Head of caudate nucleus (tissue), 42 donors: ENCODE data around the gene LRRC3.
A peak's percentile ranks its signal among the peaks of the same experiment; 100 is the strongest.

Experiments
- DNase-seq, 42 donors: peaks; one replicate each; pipeline versions ENCODE4 v3.0.0 to v3.0.0-alpha.2; 2020 to 2021; ENCODE audit warnings: mixed read lengths in 7 of 42
- intact Hi-C: fragments of 100-400 bp; cut with DNase I; formaldehyde crosslinking; loops from one replicate; pipeline ENCODE4 v1.15.0; 2022

LRRC3 gene

DNA sequence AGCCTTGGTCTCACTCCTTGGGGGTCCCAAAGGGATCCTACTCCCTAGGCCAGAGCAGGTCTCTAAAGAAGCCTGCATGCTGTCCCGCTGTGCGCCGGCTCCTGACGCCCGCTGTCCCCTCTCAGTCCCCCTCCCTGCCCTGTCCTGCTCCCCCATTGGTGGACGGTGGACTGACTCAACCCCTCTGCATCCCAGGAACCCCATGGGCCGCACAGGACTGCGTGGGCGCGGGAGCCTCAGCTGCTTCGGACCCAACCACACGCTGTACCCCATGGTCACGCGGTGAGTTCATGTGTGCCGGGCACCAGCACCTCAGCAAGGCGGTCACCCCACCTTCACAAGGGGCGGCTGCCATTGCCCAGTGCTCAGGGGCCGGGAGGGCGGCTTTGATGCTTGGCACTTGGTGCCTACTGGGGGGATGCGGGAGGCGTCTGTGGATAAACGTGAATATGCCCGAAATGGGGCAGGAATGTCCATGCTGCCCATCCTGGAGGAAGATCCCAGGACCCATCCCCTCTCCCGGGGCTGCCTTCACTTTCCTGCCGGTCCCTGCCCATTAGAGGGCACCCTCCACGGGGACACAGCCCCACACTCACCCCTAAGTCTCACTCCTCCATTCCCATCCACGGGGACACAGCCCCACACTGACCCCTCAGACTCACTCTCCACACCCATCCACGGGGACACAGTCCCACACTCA lies 20.2 kb upstream of the LRRC3 start:
- peak in 17 of 42 donors; percentile 0 to 32 (median 8) for DNase-seq
- intact Hi-C loops = no loop called here

DNA sequence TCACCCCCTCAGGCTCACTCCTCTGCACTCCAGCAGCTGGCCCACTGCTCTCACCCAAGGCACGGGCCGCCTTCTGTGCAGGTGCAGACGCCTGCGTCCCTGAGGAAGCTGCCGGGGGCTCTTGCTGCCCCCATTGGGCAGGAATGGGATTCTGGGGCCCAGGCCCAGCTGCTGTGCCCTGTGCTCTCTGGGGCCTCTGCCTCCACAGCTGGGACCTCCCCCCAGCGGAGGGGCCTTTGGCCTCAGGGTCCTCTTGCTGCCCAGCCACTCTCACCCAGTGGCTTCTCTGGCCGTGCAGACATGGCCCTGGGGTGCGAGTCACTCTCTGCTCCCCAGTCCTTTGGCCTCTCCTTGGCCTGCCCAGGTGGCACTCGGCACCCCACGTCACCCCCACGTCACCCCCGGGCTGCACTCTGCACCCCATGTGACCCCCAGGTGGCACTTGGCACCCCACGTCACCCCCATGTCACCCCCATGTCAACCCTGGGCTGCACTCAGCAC lies 19.1 kb upstream of the LRRC3 start:
- intact Hi-C loops = no loop called here
- DNase-seq = peak in 9 of 42 donors; percentile 1 to 18 (median 5)

DNA sequence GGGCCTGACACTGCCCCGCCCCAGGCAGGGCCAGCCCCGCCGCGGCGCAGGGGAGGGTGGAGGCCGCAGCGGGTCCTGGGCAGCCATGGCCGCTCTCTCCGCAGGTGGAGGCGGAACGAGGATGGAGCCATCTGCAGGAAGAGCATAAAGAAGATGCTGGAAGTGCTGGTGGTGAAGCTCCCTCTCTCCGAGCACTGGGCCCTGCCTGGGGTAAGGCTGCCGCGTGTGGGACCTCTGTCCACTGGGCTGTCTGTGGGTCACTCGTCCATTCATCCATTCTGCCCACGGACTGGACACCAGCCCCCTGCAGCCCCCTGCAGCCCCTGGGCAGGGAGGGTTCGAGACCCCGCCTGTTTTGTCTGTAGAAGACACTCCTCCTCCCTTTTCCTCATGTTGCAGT lies 18.4 kb upstream of the LRRC3 start:
- DNase-seq = peak in 5 of 42 donors; percentile 0 to 8 (median 4)
- intact Hi-C loops = no loop called here

DNA sequence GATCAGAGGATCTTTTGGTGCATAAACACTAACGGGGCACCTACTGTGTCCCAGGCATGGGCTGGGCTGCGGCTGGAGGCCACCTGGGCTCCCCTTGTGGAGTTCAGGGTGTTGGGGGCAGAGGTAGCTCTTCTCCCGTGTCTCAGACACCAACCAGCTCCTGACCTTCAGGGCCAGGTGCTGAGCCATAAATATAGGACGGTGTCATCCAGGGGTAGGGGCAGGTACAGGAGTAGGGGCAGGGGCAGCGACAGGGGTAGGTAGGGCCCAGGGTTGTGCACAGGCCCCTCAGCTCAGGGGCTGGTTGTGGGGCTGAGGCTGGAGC lies 18.0 kb upstream of the LRRC3 start:
- intact Hi-C loops = no loop called here
- no peak for DNase-seq

DNA sequence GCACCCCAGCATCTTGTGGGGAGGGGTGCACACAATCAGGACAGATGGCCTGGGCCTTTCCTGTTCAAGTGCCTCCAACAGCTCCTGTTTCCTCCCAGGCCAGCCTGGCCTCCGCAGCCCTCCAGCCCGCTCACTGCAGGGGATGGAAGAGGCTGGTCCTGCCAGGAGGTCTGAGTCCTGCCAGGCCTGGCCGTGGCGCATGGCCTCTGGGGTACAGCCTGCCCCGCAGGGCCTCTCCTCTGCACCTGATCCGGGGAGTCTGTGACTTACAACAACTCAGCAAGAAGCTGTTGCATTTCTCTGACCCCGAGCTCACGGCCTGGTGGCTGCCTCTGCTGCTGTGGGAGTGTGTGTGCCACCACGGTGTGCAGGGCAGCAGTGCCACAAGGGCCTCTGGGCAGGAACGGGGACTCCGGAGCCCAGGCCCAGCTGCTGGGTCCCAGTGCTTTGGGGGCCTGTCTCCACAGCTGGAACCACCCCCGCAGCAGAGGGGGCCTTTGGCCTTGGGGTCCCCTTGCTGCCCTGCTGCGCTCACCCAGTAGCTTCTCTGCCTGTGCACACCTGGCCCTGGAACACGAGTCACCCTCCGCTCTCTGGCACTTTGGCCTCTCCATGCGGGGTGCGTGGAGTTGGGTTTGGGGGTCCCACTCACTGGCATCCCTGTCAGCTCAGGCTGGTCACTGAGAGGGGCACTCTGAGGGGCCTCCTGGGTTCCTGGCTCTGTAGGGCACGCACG lies 17.4 kb upstream of the LRRC3 start:
- no peak for DNase-seq
- intact Hi-C loops = no loop called here

DNA sequence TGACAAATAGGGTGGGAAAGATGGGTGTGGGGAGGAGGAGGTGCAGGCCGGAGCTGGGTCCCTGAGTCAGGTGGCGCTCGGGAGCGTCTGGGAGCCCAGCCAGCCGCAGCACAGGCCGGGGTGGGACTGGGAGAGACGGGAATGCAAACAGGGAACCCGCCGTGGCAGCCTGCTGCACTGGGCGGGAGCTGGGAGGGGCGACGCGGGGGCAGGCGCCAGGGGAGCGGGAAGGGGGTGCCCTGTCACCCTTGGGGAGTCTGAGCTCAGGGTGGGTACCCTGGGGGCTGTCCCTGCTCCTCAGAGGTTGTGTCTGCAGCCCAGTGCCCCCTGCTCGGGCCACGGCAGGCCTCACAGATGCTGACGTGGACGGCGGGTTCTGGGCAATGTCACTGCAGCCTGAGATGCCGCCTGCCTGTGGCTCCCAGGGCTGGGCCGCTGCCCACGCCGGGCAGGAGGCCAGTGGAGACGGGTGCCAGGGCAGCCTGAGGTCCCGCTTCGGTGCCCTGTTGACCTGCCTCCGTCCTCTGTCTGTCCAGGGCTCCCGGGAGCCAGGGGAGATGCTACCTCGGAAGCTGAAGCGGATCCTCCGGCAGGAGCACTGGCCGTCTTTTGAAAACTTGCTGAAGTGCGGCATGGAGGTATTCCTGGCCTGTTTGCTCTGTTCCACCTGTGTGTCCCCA lies 16.6 kb upstream of the LRRC3 start:
- intact Hi-C loops = no loop called here
- DNase-seq = peak in 13 of 42 donors; percentile 13 to 57 (median 44)

DNA sequence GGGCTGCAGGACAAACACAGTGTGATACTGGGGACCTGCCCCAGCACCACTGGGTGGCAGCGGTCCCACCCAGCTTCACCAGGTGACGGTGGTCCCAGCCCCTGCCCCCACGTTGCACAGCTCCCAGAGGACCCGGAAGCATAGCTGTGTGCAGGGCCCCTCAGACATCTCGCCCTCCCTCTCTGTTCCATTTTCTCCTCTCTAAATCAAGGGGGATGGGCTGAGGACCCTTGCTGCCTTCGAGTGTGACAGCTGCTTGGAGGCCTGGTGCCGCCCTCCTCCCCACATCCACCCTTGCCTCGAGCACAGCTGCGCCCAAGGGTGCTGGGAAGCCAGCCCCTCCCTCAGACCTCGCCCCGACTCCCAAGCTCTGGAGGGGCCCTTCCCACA lies 16.1 kb upstream of the LRRC3 start:
- DNase-seq = peak in 1 of 42 donors; percentile 5
- intact Hi-C loops = no loop called here

DNA sequence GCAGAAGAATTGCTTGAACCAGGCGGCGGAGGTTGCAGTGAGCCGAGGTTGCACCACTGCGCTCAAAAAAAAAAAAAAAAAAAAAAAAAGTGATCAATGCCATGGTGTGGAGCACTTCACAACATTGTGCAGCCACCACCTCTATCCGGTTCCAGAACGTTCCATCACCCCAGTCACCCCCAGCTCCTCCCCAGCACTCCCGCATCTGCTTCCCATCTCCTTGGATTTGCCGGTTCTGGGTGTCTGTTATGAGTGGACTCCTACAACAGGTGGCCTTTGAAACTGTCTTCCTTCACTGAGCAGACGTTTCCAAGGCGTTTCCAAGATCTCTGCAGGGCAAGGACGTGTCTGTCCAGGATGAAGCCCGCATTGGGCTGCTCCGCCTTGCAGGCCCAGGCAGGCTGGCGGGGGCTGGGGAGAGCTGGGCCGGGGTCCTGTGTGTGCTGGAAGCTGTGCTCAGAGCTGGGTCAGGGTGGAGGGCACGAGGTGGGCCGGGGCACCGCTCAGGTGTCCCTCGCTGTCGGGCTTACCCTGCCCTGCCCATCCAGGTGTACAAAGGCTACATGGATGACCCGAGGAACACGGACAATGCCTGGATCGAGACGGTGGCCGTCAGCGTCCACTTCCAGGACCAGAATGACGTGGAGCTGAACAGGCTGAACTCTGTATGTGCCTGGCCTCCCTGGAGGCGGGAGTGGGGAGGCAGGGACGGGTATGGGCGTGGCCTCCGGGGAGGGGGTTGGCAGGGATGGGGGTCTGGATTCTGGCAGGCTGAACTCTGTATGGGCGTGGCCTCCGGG lies 14.9 kb upstream of the LRRC3 start:
- peak in 1 of 42 donors; percentile 1 for DNase-seq
- intact Hi-C loops = no loop called here

DNA sequence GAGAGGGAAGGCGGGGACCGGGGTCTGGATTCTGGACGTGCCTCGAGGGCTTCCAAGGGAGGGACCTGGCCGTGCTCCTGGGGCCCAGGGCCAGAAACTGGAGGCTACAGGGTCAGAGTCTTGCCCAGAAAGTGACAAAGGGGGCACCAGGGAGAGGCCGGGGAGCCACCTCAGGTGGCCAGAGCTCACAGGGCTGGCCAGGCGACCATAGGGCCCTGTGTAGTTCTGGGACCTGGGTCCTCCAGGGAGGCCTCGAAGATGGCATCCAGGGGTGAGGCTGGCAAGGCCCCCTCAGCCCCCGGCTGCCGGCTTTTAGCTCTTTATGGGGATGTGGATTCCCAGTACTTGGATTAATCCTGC lies 14.3 kb upstream of the LRRC3 start:
- no peak for DNase-seq
- intact Hi-C loops = no loop called here

DNA sequence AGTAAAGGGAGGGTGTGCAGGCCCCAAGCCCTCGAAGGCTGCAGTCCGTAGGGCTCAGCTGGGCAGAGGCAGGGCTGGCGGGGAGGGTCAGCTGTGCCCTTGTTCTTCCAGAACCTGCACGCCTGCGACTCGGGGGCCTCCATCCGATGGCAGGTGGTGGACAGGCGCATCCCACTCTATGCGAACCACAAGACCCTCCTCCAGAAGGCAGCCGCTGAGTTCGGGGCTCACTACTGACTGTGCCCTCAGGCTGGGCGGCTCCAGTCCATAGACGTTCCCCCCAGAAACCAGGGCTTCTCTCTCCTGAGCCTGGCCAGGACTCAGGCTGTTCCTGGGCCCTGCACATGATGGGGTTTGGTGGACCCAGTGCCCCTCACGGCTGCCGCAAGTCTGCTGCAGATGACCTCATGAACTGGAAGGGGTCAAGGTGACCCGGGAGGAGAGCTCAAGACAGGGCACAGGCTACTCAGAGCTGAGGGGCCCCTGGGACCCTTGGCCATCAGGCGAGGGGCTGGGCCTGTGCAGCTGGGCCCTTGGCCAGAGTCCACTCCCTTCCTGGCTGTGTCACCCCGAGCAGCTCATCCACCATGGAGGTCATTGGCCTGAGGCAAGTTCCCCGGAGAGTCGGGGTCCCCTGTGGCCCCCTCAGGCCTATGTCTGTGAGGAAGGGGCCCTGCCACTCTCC lies 13.6 kb upstream of the LRRC3 start:
- intact Hi-C loops = no loop called here

DNA sequence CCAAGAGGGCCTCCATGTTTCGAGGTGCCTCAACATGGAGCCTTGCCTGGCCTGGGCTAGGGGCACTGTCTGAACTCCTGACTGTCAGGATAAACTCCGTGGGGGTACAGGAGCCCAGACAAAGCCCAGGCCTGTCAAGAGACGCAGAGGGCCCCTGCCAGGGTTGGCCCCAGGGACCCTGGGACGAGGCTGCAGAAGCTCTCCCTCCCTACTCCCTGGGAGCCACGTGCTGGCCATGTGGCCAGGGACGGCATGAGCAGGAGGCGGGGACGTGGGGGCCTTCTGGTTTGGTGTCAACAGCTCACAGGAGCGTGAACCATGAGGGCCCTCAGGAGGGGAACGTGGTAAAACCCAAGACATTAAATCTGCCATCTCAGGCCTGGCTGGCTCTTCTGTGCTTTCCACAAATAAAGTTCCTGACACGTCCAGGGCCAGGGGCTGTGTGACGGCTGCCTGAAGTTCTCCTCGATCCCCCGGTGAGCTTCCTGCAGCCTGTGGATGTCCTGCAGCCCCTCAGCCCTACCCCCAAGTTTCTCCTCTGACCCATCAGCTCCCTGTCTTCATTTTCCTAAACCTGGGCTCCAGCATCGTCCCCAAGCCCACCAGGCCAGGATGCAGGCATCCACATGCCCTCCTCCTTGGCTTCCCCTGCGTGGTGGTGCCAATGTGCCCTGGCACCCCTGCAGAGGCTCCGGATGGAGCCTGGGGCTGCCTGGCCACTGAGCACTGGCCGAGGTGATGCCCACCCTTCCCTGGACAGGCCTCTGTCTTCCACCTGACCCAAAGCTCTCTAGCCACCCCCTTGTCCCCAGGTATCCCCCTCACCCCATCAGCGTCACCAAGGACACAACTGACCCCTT lies 12.8 kb upstream of the LRRC3 start:
- intact Hi-C loops = no loop called here

More for the DNA sequence above, 13.6 kb upstream of the LRRC3 start:
- DNase-seq = peak in 1 of 42 donors; percentile 2

DNA sequence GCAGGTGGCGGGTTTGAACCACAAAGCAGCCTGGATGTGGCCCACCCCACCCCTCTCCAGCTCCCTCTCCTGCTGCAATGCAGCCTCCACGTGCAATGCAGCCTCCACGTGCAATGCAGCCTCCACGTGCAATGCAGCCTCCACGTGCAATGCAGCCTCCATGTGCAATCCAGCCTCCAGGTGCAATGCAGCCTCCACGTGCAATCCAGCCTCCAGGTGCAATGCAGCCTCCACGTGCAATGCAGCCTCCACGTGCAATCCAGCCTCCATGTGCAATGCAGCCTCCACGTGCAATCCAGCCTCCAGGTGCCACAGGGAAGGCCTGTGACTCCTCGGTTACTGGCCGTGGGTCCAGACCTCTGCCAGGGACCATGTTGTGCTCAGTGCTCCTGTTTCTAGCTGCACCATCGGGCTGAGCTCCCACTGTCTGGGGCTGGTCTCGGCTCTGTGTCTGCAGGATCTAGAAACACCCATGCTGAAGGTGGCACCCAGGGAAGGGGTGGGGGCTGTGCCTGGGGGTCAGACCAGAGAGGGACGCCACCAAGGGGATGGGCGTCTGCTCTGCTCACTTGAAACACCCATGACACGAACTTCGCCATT lies 11.9 kb upstream of the LRRC3 start:
- intact Hi-C loops = no loop called here
- DNase-seq = no peak

More for the DNA sequence above, 12.8 kb upstream of the LRRC3 start:
- peak in 1 of 42 donors; percentile 1 for DNase-seq

DNA sequence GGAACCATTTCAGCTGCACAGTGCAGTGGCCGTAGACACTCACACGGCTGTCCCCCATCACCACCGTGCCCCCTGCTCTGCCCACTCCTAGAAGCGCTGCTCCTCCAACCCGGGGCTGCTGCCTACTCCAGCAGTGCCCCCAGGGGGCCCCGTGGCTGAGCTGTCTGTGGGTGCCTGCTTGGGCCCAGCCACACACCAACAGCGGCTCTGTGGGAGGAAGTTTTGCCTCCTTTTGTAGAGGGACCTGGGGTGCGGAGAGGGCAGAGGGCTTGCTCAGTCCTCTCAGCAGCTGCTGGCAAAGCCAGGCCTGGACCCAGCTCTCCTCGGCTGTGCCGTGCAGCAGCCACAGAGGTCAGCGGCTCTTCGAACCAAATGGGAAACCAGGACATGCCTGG lies 11.4 kb upstream of the LRRC3 start:
- intact Hi-C loops = no loop called here
- peak in 1 of 42 donors; percentile 2 for DNase-seq

DNA sequence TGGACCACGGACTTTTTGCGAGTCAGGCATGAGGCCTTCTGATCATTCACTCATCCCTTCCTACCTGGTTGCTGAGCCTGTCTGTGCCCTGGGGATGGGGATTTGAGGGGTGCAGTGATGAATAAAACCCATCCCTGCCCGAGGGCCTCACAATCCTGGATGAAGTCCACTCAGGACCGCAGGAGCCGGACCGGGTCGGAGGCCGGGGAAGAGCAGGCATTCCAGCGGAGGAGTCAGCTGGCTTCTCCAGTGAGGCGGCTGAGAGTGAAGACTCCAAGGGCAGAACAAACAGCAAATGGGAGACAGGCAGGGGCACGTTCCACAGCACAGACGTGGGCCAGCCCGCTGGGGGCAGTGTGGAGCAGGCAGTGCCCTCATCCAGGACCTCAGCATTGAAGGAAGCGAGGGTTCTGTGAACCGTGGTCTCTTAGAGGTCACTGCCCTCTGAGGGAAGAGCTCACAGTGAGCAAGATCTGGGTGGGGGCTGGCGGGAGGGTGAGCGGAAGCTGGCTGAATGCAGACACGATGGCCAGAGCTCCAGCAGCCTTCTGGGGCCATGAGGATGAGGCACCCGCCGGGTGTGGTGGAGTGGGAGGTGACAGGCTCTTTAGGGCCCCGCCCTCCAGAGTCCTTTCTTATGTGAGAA lies 10.9 kb upstream of the LRRC3 start:
- intact Hi-C loops = no loop called here
- DNase-seq = peak in 2 of 42 donors; percentile 1 to 2

DNA sequence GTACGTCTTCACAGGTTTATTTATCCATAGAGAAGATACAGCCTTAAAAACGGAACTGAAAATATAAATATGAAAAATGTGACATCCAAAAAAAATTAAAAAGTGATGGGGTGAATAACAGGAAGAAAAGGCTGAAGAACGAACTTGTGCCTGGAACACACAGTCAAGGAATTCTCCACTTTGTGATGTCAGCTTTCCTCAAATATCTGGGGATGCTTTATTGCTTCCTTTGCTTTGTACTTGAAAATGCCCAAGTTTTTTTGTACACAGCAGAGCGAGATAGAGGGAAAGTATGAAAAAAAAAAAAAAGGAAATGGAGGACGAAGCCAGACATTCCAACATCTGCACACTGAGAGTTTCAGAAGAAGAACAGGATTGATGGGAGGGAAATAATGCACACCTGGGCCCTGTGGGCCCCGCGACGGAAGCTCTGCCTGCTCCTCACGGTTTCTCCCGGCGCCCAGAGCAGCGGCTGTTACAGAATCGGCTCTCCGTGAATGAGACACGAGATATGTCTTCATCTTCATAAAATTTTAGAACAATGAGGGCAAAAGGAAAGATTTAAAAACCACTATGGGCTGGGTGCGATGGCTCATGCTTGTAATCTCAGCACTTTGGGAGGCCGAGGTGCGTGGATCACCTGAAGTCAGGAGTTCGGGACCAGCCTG lies 10.0 kb upstream of the LRRC3 start:
- intact Hi-C loops = no loop called here
- DNase-seq = peak in 2 of 42 donors; percentile 1 to 22

DNA sequence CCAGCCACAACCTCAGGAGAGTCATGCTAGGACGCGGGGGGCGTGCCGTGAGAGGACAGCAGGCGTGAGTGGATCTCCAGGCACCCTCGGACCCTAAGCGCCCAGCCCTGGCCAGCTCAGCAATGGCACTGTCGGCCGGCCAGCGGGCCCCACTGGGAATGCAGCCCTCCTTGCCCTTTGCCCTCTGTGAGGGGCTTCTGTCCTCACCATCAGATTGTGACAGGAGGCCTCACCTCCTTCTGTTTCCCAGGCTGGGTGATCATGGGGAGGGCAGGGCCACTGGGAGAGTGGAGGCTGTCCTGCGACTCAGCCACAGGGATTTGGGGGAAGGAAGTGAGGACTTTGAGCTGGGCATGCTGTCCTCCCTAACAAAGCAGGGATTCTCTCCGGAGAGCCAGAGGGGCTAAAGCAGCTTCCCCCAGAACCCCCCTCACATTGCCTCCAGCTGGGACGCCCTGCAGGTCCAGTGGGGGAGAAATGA lies 6.6 kb upstream of the LRRC3 start:
- DNase-seq = peak in 11 of 42 donors; percentile 1 to 37 (median 15)
- intact Hi-C loops = no loop called here
